Left kidney (tissue), 2 donors: Measurements from ENCODE around the gene CSF3. TPM values are rescaled to one million over a fixed set of nuclear protein-coding genes. Genes with fewer than 3 reads are reported as not detected.
"Not testable (repeated sequence)": the region's sequence is repeated elsewhere in the genome, so short reads cannot be mapped to it uniquely, and the experiment has no call there.

Source experiments
- DNase-seq: peaks from one replicate; pipeline ENCODE4 v3.0.0-alpha.2; 2013
- polyA plus RNA-seq: library from polyadenylated mRNA; unstranded; fragments of 120-200 nt; gene quantifications from one replicate; pipeline ENCODE4 v1.2.1, GENCODE V29; 2013; ENCODE audit not compliant: insufficient read length

The CSF3 gene
- polyA plus RNA-seq, 1 donor = not detected

GRCh38 chr17:39997543-39997942 is 17.7 kb upstream of the CSF3 start:
- no peak for DNase-seq

DNA sequence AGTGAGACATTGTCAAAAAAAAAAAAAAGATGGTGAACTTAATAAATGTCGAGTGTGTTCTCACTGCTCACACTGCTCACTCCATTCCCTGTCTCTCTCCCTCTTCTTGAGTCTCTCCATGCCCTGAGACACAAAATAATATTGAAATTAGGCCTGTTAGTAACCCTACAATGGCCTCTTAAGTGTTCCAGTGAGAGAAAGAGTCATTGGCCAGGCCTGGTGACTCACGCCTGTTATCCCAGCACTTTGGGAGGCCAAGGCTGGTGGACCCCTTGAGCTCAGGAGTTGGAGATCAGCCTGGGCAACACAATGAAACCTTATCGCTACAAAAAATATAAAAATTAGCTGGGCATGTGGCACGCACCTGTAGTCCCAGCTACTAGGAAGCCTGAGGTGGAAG is 16.2 kb upstream of the CSF3 start:
- DNase-seq = no peak

DNA sequence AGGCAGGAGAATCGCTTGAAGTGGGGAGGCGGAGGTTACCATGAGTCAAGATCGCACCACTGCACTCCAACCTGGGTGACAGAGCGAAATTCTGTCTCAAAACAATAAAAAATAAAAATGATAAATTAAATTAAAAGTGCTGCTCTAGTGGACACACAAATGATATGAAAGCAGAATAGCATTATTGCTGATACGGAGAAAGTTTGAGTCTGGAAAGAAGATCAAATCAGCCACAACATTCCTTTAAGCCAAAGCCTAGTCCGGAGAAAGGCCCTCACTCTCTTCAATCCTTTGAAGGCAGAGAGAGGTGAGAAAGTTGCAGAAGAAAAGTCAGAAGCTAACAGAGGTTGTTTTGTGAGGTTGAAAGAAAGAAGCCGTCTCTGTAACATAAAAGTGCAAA is 15.1 kb upstream of the CSF3 start:
- DNase-seq = no peak

DNA sequence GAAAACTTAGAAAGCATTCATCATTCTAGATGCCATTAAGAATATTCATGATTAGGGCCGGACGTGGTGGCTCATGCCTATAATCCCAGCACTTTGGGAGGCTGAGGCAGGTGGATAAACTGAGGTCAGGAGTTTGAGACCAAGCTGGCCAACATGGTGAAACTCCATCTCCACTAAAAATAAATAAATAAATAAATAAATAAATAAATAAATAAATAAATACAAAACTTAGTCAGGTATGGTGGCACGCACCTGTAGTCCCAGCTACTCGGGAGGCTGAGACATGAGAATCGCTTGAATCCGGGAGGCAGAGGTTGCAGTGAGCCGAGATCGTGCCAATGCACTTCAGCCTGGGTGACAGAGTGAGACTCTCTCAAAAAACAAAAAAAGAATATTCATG is 13.9 kb upstream of the CSF3 start:
- DNase-seq = not testable (repeated sequence)

DNA sequence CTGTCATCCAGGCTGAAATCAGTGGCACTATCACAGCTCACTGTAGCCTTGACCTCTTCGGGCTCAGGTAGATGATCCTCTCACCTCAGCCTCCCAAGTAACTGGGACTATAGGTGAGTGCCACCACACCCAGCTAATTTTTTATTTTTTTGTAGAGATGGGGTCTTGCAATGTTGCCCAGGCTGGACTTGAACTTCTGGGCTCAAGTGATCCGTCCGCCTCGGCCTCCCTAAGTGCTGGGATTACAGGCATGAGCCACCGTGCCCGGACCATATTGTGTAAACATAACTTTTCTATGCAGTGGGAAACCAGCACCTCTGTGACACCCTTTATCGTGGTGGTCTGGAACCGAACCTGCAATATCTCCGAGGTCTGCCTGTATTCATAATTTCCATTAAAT is 11.2 kb upstream of the CSF3 start:
- no peak for DNase-seq

DNA sequence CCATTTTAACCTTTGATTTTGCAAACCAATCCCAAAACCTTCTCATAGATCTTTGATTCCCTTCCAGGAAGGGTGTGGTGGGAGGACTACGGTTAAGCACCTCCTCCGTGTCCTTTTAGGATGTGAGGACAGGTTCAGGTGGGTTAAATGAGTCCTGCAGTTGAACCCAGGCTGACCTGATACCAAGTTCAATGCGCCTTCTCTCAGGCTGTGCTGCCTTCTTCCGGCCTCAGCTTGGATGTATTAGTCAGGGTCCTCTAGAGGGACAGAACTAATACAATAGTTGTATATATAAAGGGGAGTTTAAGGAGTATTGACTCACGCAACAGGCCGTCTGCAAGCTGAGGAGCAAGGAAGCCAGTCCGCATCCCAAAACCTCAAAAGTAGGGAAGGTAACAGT is 10.5 kb upstream of the CSF3 start:
- DNase-seq = no peak

- DNase-seq = no peak
These were observed 9.7 kb upstream of the CSF3 start for GRCh38 chr17:40005520-40005919.

GRCh38 chr17:40010946-40011500 is 4.2 kb upstream of the CSF3 start:
- DNase-seq = not testable (repeated sequence)

DNA sequence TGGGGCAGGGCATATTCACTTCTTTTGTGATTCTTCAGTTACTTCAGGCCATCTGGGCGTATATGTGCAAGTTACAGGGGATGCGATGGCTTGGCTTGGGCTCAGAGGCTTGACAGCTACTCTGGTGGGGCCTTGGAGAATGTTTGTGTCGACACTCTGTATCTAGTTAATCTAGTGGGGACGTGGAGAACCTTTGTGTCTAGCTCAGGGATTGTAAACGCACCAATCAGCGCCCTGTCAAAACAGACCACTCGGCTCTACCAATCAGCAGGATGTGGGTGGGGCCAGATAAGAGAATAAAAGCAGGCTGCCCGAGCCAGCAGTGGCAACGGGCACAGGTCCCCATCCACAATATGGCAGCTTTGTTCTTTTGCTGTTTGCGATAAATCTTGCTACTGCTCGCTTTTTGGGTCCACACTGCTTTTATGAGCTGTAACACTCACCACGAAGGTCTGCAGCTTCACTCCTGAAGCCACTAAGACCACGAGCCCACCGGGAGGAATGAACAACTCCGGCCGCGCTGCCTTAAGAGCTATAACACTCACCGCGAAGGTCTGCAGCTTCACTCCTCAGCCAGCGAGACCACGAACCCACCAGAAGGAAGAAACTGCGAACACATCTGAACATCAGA is 3.1 kb upstream of the CSF3 start:
- DNase-seq = not testable (repeated sequence)

- no peak for DNase-seq
These were observed 762 bp upstream of the CSF3 start for GRCh38 chr17:40014375-40014980.

GRCh38 chr17:40015998-40016985 is 1.1 kb downstream of the CSF3 start:
- DNase-seq = no peak

- no peak for DNase-seq
These were observed 2.3 kb downstream of the CSF3 start for GRCh38 chr17:40017422-40018080.

DNA sequence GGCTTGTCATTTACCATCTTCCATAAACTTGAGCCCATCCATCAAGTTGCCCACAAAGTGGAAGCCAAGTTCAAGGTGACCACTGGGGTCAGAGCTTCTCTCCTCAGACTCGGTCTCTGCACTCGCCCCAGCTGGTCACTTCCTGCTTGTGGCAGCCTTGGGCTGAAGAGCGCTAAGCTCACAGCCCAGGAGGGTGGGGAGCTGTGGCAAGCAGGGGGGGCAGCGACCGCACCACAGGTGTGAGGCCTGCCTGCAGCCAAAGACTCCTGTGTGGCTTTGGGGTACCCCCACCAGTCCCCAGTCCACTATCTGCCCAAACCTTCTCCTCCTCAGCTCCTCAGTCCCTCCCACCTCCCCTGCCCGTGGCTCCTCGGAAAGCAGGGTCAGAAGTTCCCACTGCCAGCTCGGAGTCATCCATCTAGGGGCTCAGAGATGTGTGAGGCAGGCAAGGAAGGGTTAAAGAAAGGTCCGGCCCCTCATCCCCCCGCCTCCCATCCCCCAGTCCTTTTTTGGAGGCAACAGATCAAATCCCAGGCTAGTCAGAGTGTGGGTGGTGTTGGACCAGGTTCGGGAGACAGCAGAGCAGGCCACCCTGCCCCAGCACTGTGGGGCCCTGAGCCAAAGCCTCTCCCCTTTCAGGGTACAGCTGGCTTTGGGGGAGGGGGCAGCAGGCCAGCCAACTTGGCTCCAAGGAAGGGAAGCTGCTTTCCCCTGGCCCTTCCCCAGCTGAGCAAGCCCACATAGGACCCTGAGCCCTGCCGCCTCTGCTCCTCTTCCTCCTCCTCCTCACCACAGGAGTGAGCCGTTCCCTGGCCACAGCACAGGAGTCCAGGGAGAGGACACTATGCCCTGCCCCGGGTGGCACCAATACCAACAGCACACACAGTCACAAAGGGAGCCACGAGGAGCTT is 3.2 kb downstream of the CSF3 start:
- DNase-seq = no peak

DNA sequence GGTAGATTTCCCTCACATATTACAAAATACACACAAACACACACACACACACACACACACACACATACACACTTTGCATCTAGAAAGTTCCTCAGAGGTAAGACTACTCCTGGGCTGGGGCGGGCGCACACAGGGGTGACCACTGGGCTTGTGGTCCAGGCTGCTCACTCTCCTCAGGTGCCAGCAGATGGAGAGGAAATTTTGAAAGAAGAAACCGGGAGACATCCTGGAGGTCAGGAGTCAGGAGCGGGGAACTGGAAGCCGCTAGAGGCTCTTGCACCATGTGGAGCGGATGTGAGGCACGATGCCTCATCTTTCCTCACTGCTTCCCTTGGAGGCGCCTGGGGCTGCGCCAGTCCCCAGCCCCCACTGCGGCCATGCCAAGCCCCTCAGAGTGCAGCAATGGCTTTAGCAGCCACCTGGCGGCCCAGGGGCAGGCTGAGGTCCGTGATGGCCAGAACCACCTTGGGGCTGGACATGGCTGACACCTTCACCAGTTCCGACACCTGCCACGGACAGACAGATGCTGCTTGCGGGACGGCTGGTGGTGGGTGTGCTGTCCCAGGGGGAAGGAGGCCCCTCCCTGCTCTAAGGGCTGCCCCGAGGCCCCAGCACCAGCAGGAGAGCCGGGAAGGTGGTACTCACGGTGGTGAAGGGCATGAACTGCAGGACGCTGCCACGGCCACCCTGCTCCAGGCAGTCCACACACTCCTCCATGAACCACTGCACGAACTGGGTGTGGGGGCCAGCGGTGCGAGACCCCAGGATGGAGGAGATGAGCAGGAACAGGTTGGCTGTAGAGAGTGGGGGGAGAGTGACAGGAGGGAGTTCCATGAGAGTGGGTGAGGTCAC is 4.1 kb downstream of the CSF3 start:
- no peak for DNase-seq

GRCh38 chr17:40020146-40020545 is 4.9 kb downstream of the CSF3 start:
- no peak for DNase-seq

DNA sequence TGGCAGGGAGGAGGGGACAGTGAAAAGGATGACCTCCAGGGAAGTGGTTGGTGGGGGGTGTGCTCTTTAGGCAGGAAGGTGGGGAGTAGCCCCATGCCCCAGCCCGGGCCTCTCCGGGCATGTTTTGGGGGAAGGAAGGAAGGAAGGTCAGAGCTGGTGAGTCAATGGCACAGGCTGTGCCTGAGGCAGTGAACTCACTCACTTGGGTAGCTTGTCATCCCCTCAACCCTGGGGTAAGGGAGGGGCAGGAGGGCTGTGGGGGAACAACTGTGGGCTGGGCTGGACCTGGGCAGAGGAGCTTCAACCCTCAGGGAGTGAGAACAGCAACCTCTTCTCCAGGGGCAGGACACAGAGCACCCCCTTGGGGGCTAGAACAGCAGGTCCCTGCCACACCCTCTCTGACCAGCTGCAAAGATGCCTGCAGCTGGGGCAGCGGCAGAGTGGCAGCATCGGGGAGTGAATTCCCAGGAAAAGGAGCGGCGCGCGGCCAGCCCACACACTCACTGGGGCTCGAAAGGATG is 6.3 kb downstream of the CSF3 start:
- no peak for DNase-seq

DNA sequence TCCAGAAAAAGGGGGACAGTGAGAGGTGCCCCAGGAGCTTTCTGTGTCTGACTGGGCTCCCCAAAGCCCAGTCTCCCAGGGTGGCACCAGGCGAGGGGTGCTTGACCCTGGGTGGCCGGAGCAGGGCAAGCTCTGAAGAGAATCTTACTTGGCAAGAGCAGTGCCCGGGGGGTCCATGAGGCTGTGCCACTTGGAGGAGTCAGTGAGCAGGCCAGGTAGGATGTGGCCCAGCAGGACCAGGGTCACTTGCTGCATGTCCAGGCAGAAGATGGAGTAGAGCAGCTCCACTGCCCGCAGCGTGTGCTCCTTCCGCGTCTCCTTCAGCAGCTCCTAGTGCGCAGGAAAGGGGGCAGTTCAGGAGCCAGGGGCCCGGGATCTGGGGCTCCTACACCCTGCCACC is 7.3 kb downstream of the CSF3 start:
- no peak for DNase-seq

DNA sequence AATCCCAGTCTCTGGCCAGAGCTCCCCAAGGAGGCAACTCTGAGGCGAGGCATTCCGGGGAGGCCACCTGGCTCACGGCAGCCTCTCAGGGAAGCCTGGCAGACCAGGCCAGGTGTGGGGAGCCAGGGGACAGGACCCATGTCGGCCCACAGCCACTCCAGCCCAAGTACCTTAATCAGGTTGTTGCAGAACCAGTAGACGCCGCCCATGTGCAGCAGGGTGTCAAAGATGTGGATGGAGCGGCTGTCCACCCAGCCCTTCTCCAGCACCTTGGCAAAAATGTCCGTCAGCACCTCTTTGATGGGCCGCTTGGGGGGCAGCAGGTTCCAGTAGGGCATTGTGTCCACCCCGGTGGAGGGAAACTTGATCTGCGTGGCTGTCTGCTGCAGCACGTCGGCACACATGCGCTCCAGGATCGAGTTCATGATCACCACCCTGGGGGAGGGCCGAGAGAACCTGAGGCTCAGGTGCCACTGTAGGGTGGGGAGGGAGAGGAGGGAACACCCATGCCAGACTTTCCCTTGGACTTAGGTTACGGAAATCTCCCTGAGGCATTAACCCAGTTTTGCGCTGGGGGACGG is 7.8 kb downstream of the CSF3 start:
- DNase-seq = no peak

GRCh38 chr17:40023590-40024292 is 8.5 kb downstream of the CSF3 start:
- no peak for DNase-seq
